IMR-90 (cell line): ENCODE data around the gene FOXB1. TPM values are rescaled to one million over a fixed set of nuclear protein-coding genes. Genes with fewer than 3 reads are reported as not detected.

Source experiments
- ATAC-seq: fragments of 200-7000 bp; cut with Tn5 transposase; 2 replicates; pipeline ENCODE4 v1.9.1; 2020; ENCODE audit warnings: low read depth, mild to moderate bottlenecking, moderate library complexity
- BruUV-seq: library from RNA; stranded (reverse); fragments of 400-500 nt; replicated peaks from 2 replicates; lab custom pipeline; 2021; lab: Mats Ljungman, UMichigan
- CTCF ChIA-PET: fragments of 300-600 bp; formaldehyde crosslinking; extraction: SDS; loops from one replicate; lab custom pipeline; 2021; ENCODE audit warnings: antibody characterized with exemption; lab: Yijun Ruan, JAX
- POLR2A ChIA-PET: fragments of 300-600 bp; sonication (Branson Sonifier 250); formaldehyde crosslinking; loops from one replicate; lab custom pipeline; 2022; ENCODE audit warnings: antibody characterized with exemption; ENCODE audit not compliant: unreplicated experiment; lab: Charles Lee
- DNase-seq: peaks from one replicate; pipeline ENCODE4 v3.0.0; 2013
- H2AFZ ChIP-seq: replicated peaks from 2 replicates; pipeline ENCODE3; 2013; ENCODE audit warnings: low read length, mild to moderate bottlenecking; ENCODE audit not compliant: poor library complexity
- H2AK5ac ChIP-seq: 2 replicates; pipeline ENCODE4 v1.6.1; 2013; ENCODE audit warnings: low read depth, low read length, inconsistent platforms
- H2AK9ac ChIP-seq: replicated peaks from 2 replicates; pipeline ENCODE3; 2013; ENCODE audit warnings: mild to moderate bottlenecking, low read depth, low read length, moderate library complexity; ENCODE audit not compliant: poor library complexity
- H2BK120ac ChIP-seq: 2 replicates; pipeline ENCODE4 v1.6.1; 2013; ENCODE audit warnings: low read depth, low read length, inconsistent platforms
- H2BK15ac ChIP-seq: 3 replicates; pipeline ENCODE4 v1.6.1; 2013; ENCODE audit warnings: low read depth, low read length, inconsistent platforms
- H2BK20ac ChIP-seq: 2 replicates; pipeline ENCODE4 v1.6.1; 2013; ENCODE audit warnings: low read depth, mild to moderate bottlenecking, inconsistent platforms, low read length, moderate library complexity
- H2BK5ac ChIP-seq: 2 replicates; pipeline ENCODE4 v1.6.1; 2013; ENCODE audit warnings: mild to moderate bottlenecking, low read depth, low read length, inconsistent platforms; ENCODE audit not compliant: poor library complexity, severe bottlenecking
- H3K14ac ChIP-seq: replicated peaks from 2 replicates; pipeline ENCODE4 v1.6.1; 2013; ENCODE audit warnings: low read depth, low read length, inconsistent platforms
- H3K18ac ChIP-seq: 2 replicates; pipeline ENCODE4 v1.6.1; 2013; ENCODE audit warnings: low read depth, low read length, control low read depth
- H3K23ac ChIP-seq: 2 replicates; pipeline ENCODE4 v1.6.1; 2013; ENCODE audit warnings: low read depth, low read length, inconsistent platforms
- H3K27ac ChIP-seq: 2 replicates; pipeline ENCODE4 v1.5.1; 2013; ENCODE audit warnings: mild to moderate bottlenecking, control low read depth, low read length; ENCODE audit not compliant: insufficient read depth
- H3K27me3 ChIP-seq: 2 replicates; pipeline ENCODE4 v1.6.1; 2013; ENCODE audit warnings: low read length; ENCODE audit not compliant: control insufficient read depth, insufficient read depth
- H3K36me3 ChIP-seq: 2 replicates; pipeline ENCODE4 v1.6.1; 2013; ENCODE audit warnings: low read length, mixed read lengths; ENCODE audit not compliant: control insufficient read depth, insufficient read depth
- H3K4ac ChIP-seq: 2 replicates; pipeline ENCODE4 v1.6.1; 2013; ENCODE audit warnings: low read depth, low read length, inconsistent platforms
- H3K4me1 ChIP-seq: 2 replicates; pipeline ENCODE4 v1.6.1; 2013; ENCODE audit warnings: low read length, mixed read lengths; ENCODE audit not compliant: control insufficient read depth, insufficient read depth
- H3K4me2 ChIP-seq: 2 replicates; pipeline ENCODE4 v1.6.1; 2013; ENCODE audit warnings: low read depth, mild to moderate bottlenecking, control low read depth, low read length, moderate library complexity
- H3K4me3 ChIP-seq: 2 replicates; pipeline ENCODE4 v1.5.1; 2013; ENCODE audit warnings: low read depth, mild to moderate bottlenecking, control low read depth, low read length, moderate library complexity; ENCODE audit not compliant: insufficient read depth
- H3K56ac ChIP-seq: 2 replicates; pipeline ENCODE4 v1.6.1; 2013; ENCODE audit warnings: low read length, inconsistent platforms; ENCODE audit not compliant: insufficient read depth; ENCODE audit errors: extremely low read depth
- H3K79me1 ChIP-seq, 2 experiments: 2 replicates each; pipeline ENCODE4 v1.6.1; 2013; ENCODE audit warnings: low read length in 2 of 2, inconsistent platforms in 1 of 2, low read depth in 1 of 2
- H3K9ac ChIP-seq: 2 replicates; pipeline ENCODE4 v1.6.1; 2013; ENCODE audit warnings: low read depth, low read length, control low read depth
- H3K9me1 ChIP-seq: 2 replicates; pipeline ENCODE4 v1.6.1; 2013; ENCODE audit warnings: low read length, inconsistent platforms; ENCODE audit not compliant: insufficient read depth
- H3K9me3 ChIP-seq: 2 replicates; pipeline ENCODE4 v1.6.1; 2013; ENCODE audit warnings: low read length; ENCODE audit not compliant: control insufficient read depth, insufficient read depth
- H4K20me1 ChIP-seq: 2 replicates; pipeline ENCODE4 v1.6.1; 2013; ENCODE audit warnings: low read length, inconsistent platforms; ENCODE audit not compliant: insufficient read depth
- H4K5ac ChIP-seq: 2 replicates; pipeline ENCODE4 v1.6.1; 2013; ENCODE audit warnings: mild to moderate bottlenecking, low read depth, low read length, control low read depth
- H4K8ac ChIP-seq, 2 experiments: 2 replicates each; pipeline ENCODE4 v1.6.1; 2013; ENCODE audit warnings: low read depth in 2 of 2, low read length in 2 of 2, control low read depth in 1 of 2, inconsistent platforms in 1 of 2
- H4K91ac ChIP-seq: 2 replicates; pipeline ENCODE4 v1.6.1; 2013; ENCODE audit warnings: low read depth, low read length, inconsistent platforms; ENCODE audit not compliant: insufficient read depth
- CEBPB ChIP-seq: IDR thresholded peaks from 2 replicates; pipeline ENCODE4 v1.6.1; 2012; ENCODE audit warnings: low read depth, low read length, improper control_type of control experiment
- NFE2L2 ChIP-seq: fragments of 150-350 bp; IDR thresholded peaks from 2 replicates; pipeline ENCODE4 v1.6.1; 2016; ENCODE audit warnings: low read depth, mild to moderate bottlenecking, low read length
- POLR2A ChIP-seq: IDR thresholded peaks from 2 replicates; pipeline ENCODE4 v1.6.1; 2012; ENCODE audit warnings: mild to moderate bottlenecking, low read depth, low read length
- RAD21 ChIP-seq: IDR thresholded peaks from 2 replicates; pipeline ENCODE4 v1.6.1; 2012; ENCODE audit warnings: low read length, improper control_type of control experiment
- RFX5 ChIP-seq: IDR thresholded peaks from 2 replicates; pipeline ENCODE4 v1.8.0; 2012; ENCODE audit warnings: low read depth, mild to moderate bottlenecking, low read length, moderate library complexity
- WGBS, 2 experiments: methylation state at CpG; one replicate each; pipeline versions ENCODE4 v1.1.5 to v1.1.7; 2013; ENCODE audit warnings: missing lambda C conversion rate in 2 of 2; ENCODE audit not compliant: insufficient read length in 1 of 2; ENCODE audit errors: extremely low coverage in 2 of 2; 5-methylcytosine and 5-hydroxymethylcytosine counted together
- dilution Hi-C: fragments of 300-500 bp; cut with HindIII; formaldehyde crosslinking; loops from one replicate; pipeline ENCODE4 v1.14.3; 2018; ENCODE audit warnings: low sequenced_read_pairs; ENCODE audit not compliant: unreplicated experiment
- in situ Hi-C: fragments of 300-500 bp; cut with MboI; formaldehyde crosslinking; loops from 3 replicates; pipeline ENCODE4 v1.14.3; 2019; ENCODE audit warnings: low sequenced_read_pairs, inconsistent platforms, mixed read lengths
- intact Hi-C: fragments of 100-400 bp; cut with micrococcal nuclease; formaldehyde crosslinking; loops from 2 replicates; pipeline ENCODE4 v1.10.0; 2022
- polyA plus RNA-seq, 3 experiments: library from polyadenylated mRNA; depleted of rRNA; stranded (reverse); fragments of >200 nt; gene quantifications; 2 replicates each; pipeline ENCODE4 v1.2.3, GENCODE V29; 2012; ENCODE audit warnings: low replicate concordance in 1 of 3
- total RNA-seq: library from RNA; depleted of rRNA; stranded (reverse); fragments of >200 nt; gene quantifications from 2 replicates; pipeline ENCODE4 v1.2.3, GENCODE V29; 2012
- TF ChIP-seq, protein P1 (sequence below): fragments of 150-350 bp; IDR thresholded peaks from 2 replicates; pipeline ENCODE4 v1.6.1; 2017; ENCODE audit warnings: mild to moderate bottlenecking, antibody characterized with exemption, low read length, low read depth

Gene FOXB1
- total and polyA plus RNA-seq, 2 of the 4 experiments (the other 2 are of a cell fraction): not detected

DNA sequence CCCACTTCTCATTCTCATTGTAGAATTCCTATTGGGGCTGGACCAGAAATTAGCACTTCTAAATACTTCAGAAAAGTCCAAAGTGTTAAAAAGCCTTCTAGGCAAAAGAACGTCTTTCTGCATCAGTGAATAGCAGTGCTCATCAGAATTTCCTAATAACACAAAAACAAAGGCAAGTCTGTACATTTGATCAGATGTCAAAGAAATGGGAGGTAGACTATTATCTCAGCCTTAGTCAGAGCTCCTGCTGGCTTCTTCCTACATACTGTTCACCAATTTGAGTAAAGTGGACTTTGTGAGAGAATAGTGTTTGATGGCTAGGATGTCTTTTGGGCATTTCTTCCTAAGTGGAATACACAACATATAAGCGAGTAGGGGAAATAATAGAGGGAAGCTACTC lies 48.7 kb downstream of the FOXB1 start:
- no peak overlapping the region for H2BK15ac ChIP-seq
- H2BK20ac ChIP-seq: no peak overlapping the region
- no peak overlapping the region for H3K4me3 ChIP-seq
- no peak overlapping the region for H2AFZ ChIP-seq
- ATAC-seq (no peak), DNase-seq (no peak)
- no peaks in the 10 kb centered on the region for H3K79me1 ChIP-seq
- CTCF ChIA-PET: no interaction called here
- POLR2A ChIA-PET: interaction anchor here (0.6 kb wide), 1 partner anchor 274 kb away, joined by 4 read pairs; no protein-coding TSS in a partner anchor
- in situ Hi-C loops (no loop called here), intact Hi-C loops (no loop called here), dilution Hi-C loops (no loop called here)
- no peak overlapping the region for H3K14ac ChIP-seq
- no peak overlapping the region for H2AK5ac ChIP-seq
- no peak overlapping the region for H2AK9ac ChIP-seq
- H3K23ac ChIP-seq: no peak overlapping the region
- no peaks in the 10 kb centered on the region for H3K9me1 ChIP-seq
- H3K9me3 ChIP-seq: peaks cover 3% of the 10 kb centered on the region; the same call in 1 of the 2 replicates
- no peak overlapping the region for H3K56ac ChIP-seq
- H4K20me1 ChIP-seq: no peaks in the 10 kb centered on the region
- no TSS peak for BruUV-seq
- H3K9ac ChIP-seq: no peak overlapping the region
- H4K8ac ChIP-seq: no peak overlapping the region
- H2BK5ac ChIP-seq: no peak overlapping the region
- H3K4ac ChIP-seq: no peak overlapping the region
- H2BK120ac ChIP-seq: no peak overlapping the region
- TF ChIP-seq POLR2A (no peak), RFX5 (no peak), NFE2L2 (no peak), RAD21 (no peak), CEBPB (no peak)
- TF ChIP-seq, protein P1, sequence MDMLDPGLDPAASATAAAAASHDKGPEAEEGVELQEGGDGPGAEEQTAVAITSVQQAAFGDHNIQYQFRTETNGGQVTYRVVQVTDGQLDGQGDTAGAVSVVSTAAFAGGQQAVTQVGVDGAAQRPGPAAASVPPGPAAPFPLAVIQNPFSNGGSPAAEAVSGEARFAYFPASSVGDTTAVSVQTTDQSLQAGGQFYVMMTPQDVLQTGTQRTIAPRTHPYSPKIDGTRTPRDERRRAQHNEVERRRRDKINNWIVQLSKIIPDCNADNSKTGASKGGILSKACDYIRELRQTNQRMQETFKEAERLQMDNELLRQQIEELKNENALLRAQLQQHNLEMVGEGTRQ: no peak
- H3K36me3 ChIP-seq: no peaks in the 10 kb centered on the region
- H3K27me3 ChIP-seq: no peaks in the 10 kb centered on the region; the same call in none of the 2 replicates
- H3K4me2 ChIP-seq: no peak overlapping the region
- no peak overlapping the region for H3K27ac ChIP-seq
- WGBS, 2 experiments: no CpG with 5 or more reads among the region's 2 CpGs
- H3K18ac ChIP-seq: no peak overlapping the region
- no peak overlapping the region for H4K91ac ChIP-seq
- no peak overlapping the region for H4K5ac ChIP-seq
- no peaks in the 10 kb centered on the region for H3K4me1 ChIP-seq
